MM.1S (cell line): Measurements from ENCODE around the gene CDK5.

Experiments used
- DNase-seq: peaks from one replicate; pipeline ENCODE4 v3.0.0-alpha.2; 2015
- H2AFZ ChIP-seq: fragments of 300-600 bp; sonication (generic); 2 replicates; pipeline ENCODE4 v1.6.0; 2016; ENCODE audit warnings: antibody characterized with exemption, low read length
- H3F3A ChIP-seq: fragments of 300-600 bp; sonication (generic); 2 replicates; pipeline ENCODE4 v1.6.1; 2016; ENCODE audit warnings: mild to moderate bottlenecking, antibody characterized with exemption, low read length, moderate library complexity, mixed read lengths; ENCODE audit not compliant: insufficient read depth
- H3K27ac ChIP-seq: fragments of 300-600 bp; sonication (generic); 2 replicates; pipeline ENCODE4 v1.5.1; 2016; ENCODE audit warnings: mild to moderate bottlenecking, low read length
- H3K27me3 ChIP-seq: fragments of 300-600 bp; sonication (generic); replicated peaks from 2 replicates; pipeline ENCODE4 v1.6.0; 2016; ENCODE audit warnings: low read length; ENCODE audit not compliant: insufficient read depth
- H3K36me3 ChIP-seq: fragments of 300-600 bp; sonication (generic); replicated peaks from 2 replicates; pipeline ENCODE4 v1.6.1; 2016; ENCODE audit warnings: mild to moderate bottlenecking, low read length, mixed read lengths; ENCODE audit not compliant: insufficient read depth
- H3K4me1 ChIP-seq: fragments of 300-600 bp; sonication (generic); 2 replicates; pipeline ENCODE4 v1.6.1; 2016; ENCODE audit warnings: low read length, mixed read lengths
- H3K4me2 ChIP-seq: fragments of 300-600 bp; sonication (generic); 2 replicates; pipeline ENCODE4 v1.6.0; 2016; ENCODE audit warnings: low read depth, low read length
- H3K4me3 ChIP-seq: fragments of 300-600 bp; sonication (generic); 2 replicates; pipeline ENCODE4 v1.5.1; 2016; ENCODE audit warnings: low read length, mixed read lengths
- H3K79me2 ChIP-seq: fragments of 300-600 bp; sonication (generic); 2 replicates; pipeline ENCODE4 v1.6.1; 2016; ENCODE audit warnings: mixed run types, low read length, mixed read lengths
- H3K9ac ChIP-seq: fragments of 300-600 bp; sonication (generic); 2 replicates; pipeline ENCODE4 v1.6.1; 2016; ENCODE audit warnings: low read length, mixed read lengths
- H3K9me2 ChIP-seq: fragments of 300-600 bp; sonication (generic); replicated peaks from 2 replicates; pipeline ENCODE4 v1.6.1; 2016; ENCODE audit warnings: mild to moderate bottlenecking, low read length, mixed read lengths; ENCODE audit not compliant: insufficient read depth
- H3K9me3 ChIP-seq: fragments of 300-600 bp; sonication (generic); replicated peaks from 2 replicates; pipeline ENCODE4 v1.6.1; 2016; ENCODE audit warnings: mild to moderate bottlenecking, low read length, mixed read lengths; ENCODE audit not compliant: insufficient read depth
- H4K20me1 ChIP-seq: fragments of 300-600 bp; sonication (generic); 2 replicates; pipeline ENCODE4 v1.6.1; 2016; ENCODE audit warnings: mild to moderate bottlenecking, low read length, moderate library complexity, mixed read lengths; ENCODE audit not compliant: insufficient read depth
- EZH2 ChIP-seq: fragments of 300-600 bp; sonication (generic); optimal IDR thresholded peaks from 2 replicates; pipeline ENCODE3; 2017; ENCODE audit warnings: low read depth, mild to moderate bottlenecking, antibody characterized with exemption, low read length, mixed read lengths
- EZH2phosphoT487 ChIP-seq: fragments of 300-600 bp; sonication (generic); IDR thresholded peaks from 2 replicates; pipeline ENCODE4 v1.6.1; 2018; ENCODE audit warnings: antibody characterized with exemption, low read length
- TF ChIP-seq, protein P1 (sequence below): fragments of 300-600 bp; sonication (generic); IDR thresholded peaks from 2 replicates; pipeline ENCODE4 v1.5.1; 2016; ENCODE audit warnings: antibody characterized with exemption, low read length, mixed read lengths

CDK5 gene

DNA sequence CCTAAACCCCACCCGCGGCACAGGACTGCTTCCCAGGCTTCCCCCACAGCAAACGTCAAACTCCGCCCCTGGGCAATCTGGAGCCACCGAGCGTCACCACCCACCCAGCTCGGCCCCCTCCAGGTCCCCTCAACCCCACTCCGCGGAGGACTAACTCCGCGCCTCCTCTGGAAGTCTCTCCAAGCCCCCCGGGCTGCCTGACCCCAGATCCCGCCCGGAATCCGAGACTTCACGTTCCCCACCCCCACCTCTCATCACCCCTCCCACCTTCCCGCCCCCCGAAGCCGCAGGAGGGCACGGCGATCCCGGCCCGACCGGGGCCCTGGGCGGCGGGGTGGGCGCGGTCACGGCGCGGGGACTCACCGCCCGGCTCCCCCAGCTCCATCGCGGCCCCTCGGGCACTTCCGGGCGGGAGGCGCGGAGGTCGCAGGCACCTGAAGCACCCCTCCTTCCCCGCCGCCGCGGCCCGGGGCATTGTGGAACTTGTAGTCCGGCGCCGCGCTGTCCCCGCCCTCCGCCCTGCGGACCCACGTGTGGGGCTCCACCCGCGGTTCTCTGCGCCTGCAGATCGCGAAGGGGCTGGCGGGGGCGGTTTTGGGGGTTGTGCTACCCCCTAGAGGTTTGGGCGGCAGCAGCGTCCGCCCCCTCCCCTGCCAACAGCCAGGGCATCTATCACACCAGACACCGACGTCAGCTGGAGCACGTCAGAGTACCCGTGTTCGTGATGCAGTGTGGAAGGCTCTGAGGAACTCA lies 25.6 kb upstream of the CDK5 start, which contains the start of gene TMUB1:
Gene TMUB1 (minus strand): TSS at position 423 of the 753 bp plus-strand sequence. CDS start 930 bp downstream, outside the sequence.
- peak; percentile 79 for DNase-seq
- TF ChIP-seq, protein P1, sequence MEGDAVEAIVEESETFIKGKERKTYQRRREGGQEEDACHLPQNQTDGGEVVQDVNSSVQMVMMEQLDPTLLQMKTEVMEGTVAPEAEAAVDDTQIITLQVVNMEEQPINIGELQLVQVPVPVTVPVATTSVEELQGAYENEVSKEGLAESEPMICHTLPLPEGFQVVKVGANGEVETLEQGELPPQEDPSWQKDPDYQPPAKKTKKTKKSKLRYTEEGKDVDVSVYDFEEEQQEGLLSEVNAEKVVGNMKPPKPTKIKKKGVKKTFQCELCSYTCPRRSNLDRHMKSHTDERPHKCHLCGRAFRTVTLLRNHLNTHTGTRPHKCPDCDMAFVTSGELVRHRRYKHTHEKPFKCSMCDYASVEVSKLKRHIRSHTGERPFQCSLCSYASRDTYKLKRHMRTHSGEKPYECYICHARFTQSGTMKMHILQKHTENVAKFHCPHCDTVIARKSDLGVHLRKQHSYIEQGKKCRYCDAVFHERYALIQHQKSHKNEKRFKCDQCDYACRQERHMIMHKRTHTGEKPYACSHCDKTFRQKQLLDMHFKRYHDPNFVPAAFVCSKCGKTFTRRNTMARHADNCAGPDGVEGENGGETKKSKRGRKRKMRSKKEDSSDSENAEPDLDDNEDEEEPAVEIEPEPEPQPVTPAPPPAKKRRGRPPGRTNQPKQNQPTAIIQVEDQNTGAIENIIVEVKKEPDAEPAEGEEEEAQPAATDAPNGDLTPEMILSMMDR: no peak
- TF ChIP-seq EZH2phosphoT487: no peak
- TF ChIP-seq EZH2: no peak
- Histone ChIP-seq H3K9ac (peak within 1 kb of the TSS; percentile 83), H3F3A (peaks cover 23% of the 10 kb centered on the region), H3K9me2 (no peaks in the 10 kb centered on the region), H3K27me3 (no peaks in the 10 kb centered on the region), H3K4me1 (peaks cover 27% of the 10 kb centered on the region), H3K79me2 (peaks cover 62% of the 10 kb centered on the region), H3K27ac (peak within 1 kb of the TSS; percentile 30; the same call in 1 of the 2 replicates), H3K36me3 (no peaks in the 10 kb centered on the region), H3K4me2 (peak within 1 kb of the TSS; percentile 84), H3K9me3 (no peaks in the 10 kb centered on the region), H3K4me3 (peak within 1 kb of the TSS; percentile 81), H2AFZ (peak within 1 kb of the TSS; percentile 89), H4K20me1 (no peaks in the 10 kb centered on the region)

DNA sequence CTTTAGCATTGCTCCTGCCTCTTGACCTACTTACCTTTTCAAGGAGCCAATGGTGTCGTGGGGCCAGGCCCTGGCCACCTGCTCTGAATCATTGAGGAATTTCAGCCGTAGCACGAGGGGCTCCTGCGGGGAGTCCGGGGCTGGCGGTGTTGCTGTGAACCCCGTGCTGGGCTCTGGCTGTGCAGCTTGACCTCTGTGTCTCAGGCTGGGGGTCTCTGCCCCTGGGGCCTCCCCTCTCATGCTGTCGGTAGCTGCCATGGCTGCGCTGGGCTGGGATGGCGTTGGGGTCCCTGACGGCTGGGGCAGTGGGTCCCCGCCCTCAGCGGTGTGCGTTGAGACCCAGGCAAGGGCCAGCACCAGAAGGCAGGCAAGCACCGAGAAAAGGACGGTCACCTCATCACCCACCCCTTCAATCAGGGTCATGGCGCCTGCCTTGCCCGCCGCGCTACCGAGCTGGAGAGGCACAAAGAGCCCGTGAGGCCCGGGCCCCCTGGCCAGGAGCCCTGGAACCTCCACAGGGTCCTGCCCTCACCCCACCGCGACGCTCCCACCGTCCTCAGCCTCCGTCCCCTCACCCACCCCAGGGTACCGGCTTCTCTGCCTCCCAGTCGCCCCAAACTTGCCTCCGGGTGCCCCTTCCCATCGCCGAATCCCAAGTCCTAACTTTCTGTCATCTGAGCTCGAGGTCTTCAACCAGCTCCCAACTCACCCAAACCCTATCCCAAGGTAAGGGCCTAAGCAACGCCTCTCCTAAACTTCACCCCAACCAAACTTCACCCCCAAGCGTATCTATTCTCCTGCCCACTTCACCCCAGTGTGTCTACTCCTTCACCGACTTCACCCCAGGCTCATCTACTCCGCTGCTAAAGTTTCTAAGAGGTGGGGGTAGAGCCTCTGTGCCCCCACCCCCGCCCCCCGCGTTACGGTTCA lies 24.7 kb upstream of the CDK5 start:
- H3K4me1 ChIP-seq: peaks cover 24% of the 10 kb centered on the region
- no peaks in the 10 kb centered on the region for H4K20me1 ChIP-seq
- no peaks in the 10 kb centered on the region for H3K9me3 ChIP-seq
- H3K9me2 ChIP-seq: no peaks in the 10 kb centered on the region
- H3K36me3 ChIP-seq: no peaks in the 10 kb centered on the region
- H3K27ac ChIP-seq: peak overlapping the region; percentile 30; the same call in 1 of the 2 replicates
- H2AFZ ChIP-seq: peak overlapping the region; percentile 89
- peak overlapping the region; percentile 83 for H3K9ac ChIP-seq
- peak overlapping the region; percentile 84 for H3K4me2 ChIP-seq
- no peaks in the 10 kb centered on the region for H3K27me3 ChIP-seq
- peaks cover 59% of the 10 kb centered on the region for H3K79me2 ChIP-seq
- peaks cover 18% of the 10 kb centered on the region; the same call in 1 of the 2 replicates for H3F3A ChIP-seq
- DNase-seq: no peak
- TF ChIP-seq EZH2phosphoT487 (no peak), EZH2 (no peak)
- TF ChIP-seq, protein P1: no peak
- peak overlapping the region; percentile 81 for H3K4me3 ChIP-seq

DNA sequence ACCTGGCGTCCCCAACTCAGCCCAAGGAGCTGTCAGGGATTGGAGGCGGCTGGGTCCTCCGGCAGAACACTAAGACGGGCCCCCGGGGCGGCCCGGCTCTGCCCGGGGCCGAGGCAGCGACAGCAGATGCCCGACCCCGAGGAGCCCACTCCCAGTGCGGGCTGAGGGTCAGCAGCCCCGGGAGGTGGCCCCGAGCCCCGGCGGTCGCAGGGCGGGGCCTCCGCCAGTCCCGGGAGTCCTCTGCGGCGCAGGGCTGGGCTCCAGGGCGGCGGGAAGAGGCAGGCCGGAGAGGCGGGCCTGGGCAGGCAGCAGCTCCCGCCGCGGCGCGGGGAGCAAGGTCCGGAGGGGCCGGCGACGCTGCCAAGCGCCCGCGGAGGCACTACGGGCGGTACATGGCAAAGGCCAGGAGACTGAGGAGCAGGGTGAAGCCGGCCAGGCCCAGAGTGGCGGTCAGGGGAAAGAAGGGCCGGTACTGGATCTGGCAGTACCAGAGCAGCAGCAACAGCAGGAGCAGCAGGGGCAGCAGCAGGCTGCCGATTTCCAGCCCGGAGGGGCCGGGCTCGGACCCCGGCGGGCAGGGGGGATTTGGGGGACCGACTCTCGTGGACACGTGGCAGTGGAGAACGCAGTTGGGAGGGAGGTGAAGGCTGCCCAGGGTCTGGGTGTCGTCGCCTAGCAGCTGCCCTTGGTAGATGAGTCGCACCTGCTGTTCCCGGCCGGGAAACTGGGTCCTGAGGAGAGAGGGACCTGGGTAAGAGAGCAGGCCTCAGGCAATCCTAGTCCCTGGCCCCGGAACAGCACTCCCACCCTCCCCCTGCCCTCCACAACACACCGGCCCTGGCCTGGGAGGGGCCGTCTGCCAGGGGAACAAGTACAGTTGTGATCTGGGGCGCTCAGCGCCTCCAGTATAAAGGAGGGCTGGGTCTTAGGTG lies 23.7 kb upstream of the CDK5 start:
- no peak for DNase-seq
- Histone ChIP-seq H3K4me1 (peaks cover 24% of the 10 kb centered on the region), H4K20me1 (no peaks in the 10 kb centered on the region), H3K27ac (peak overlapping the region; percentile 38; the same call in 1 of the 2 replicates), H3K4me3 (peak overlapping the region; percentile 84), H3F3A (peaks cover 18% of the 10 kb centered on the region; the same call in 1 of the 2 replicates), H3K36me3 (0 out of 2 replicates have a peak, but pooled peaks cover 3% of the 10 kb centered on the region), H3K79me2 (peaks cover 52% of the 10 kb centered on the region), H3K27me3 (no peaks in the 10 kb centered on the region), H3K9ac (peak overlapping the region; percentile 92; the same call in 1 of the 2 replicates), H3K9me2 (no peaks in the 10 kb centered on the region), H2AFZ (0 out of 2 replicates have a peak overlapping the region, but pooled peaks have one; percentile 13), H3K4me2 (peak overlapping the region; percentile 84), H3K9me3 (no peaks in the 10 kb centered on the region)
- no peak for TF ChIP-seq EZH2
- no peak for TF ChIP-seq EZH2phosphoT487
- TF ChIP-seq, protein P1: no peak
